Epithelial cell of prostate (primary cell): ENCODE results near the gene TRIM36.

ENCODE experiments used
- DNase-seq: peaks from one replicate; pipeline ENCODE4 v3.0.0-alpha.2; 2011; ENCODE audit warnings: low read depth, low spot score
- H3K27ac ChIP-seq: fragments of 450-650 bp; 2 replicates; pipeline ENCODE4 v1.5.1; 2017; ENCODE audit warnings: mild to moderate bottlenecking

The TRIM36 gene

GRCh38 chr5:115169487-115170133 is at the start of gene TRIM36:
TRIM36 (minus strand) TSS chr5:115169908; CDS start chr5:115169634, 274 bp downstream.
- DNase-seq = peak; percentile 54
- no peak within 1 kb of the TSS for H3K27ac ChIP-seq

- DNase-seq = no peak
- no peak overlapping the region for H3K27ac ChIP-seq
These were observed 44.8 kb upstream of the TRIM36 start for GRCh38 chr5:115214541-115214940.

GRCh38 chr5:115209279-115209678 is 39.6 kb upstream of the TRIM36 start:
- no peak overlapping the region for H3K27ac ChIP-seq
- DNase-seq = no peak

GRCh38 chr5:115202952-115203351 is 33.2 kb upstream of the TRIM36 start:
- no peak for DNase-seq
- H3K27ac ChIP-seq = no peak overlapping the region

GRCh38 chr5:115196161-115196560 is 26.5 kb upstream of the TRIM36 start:
- H3K27ac ChIP-seq = no peak overlapping the region

GRCh38 chr5:115194676-115195075 is 25.0 kb upstream of the TRIM36 start:
- no peak overlapping the region for H3K27ac ChIP-seq
- no peak for DNase-seq

More at GRCh38 chr5:115196161-115196560, 26.5 kb upstream of the TRIM36 start:
- DNase-seq = no peak

- DNase-seq = no peak
- H3K27ac ChIP-seq = no peak overlapping the region
These were observed 23.6 kb upstream of the TRIM36 start for GRCh38 chr5:115193295-115193694.

GRCh38 chr5:115192098-115192497 is 22.4 kb upstream of the TRIM36 start:
- DNase-seq = no peak
- no peak overlapping the region for H3K27ac ChIP-seq

GRCh38 chr5:115191474-115192031 is 21.8 kb upstream of the TRIM36 start:
- H3K27ac ChIP-seq = no peak overlapping the region
- DNase-seq = no peak

GRCh38 chr5:115190388-115190787 is 20.7 kb upstream of the TRIM36 start:
- no peak overlapping the region for H3K27ac ChIP-seq
- DNase-seq = no peak

GRCh38 chr5:115189866-115190265 is 20.2 kb upstream of the TRIM36 start:
- no peak for DNase-seq

GRCh38 chr5:115186794-115187193 is 17.1 kb upstream of the TRIM36 start:
- no peak for DNase-seq

More at GRCh38 chr5:115189866-115190265, 20.2 kb upstream of the TRIM36 start:
- H3K27ac ChIP-seq = no peak overlapping the region

GRCh38 chr5:115184770-115185169 is 15.1 kb upstream of the TRIM36 start:
- DNase-seq = no peak
- no peak overlapping the region for H3K27ac ChIP-seq

More at GRCh38 chr5:115186794-115187193, 17.1 kb upstream of the TRIM36 start:
- no peak overlapping the region for H3K27ac ChIP-seq

GRCh38 chr5:115181757-115182156 is 12.0 kb upstream of the TRIM36 start:
- no peak overlapping the region for H3K27ac ChIP-seq
- DNase-seq = no peak

GRCh38 chr5:115180165-115180709 is 10.5 kb upstream of the TRIM36 start:
- DNase-seq = no peak
- H3K27ac ChIP-seq = no peak overlapping the region

- H3K27ac ChIP-seq = no peak overlapping the region
- no peak for DNase-seq
These were observed 9.9 kb upstream of the TRIM36 start for GRCh38 chr5:115179394-115180164.

GRCh38 chr5:115179030-115179393 is 9.3 kb upstream of the TRIM36 start:
- H3K27ac ChIP-seq = no peak overlapping the region
- DNase-seq = no peak

GRCh38 chr5:115170929-115171510 is 1.3 kb upstream of the TRIM36 start:
- no peak overlapping the region for H3K27ac ChIP-seq
- no peak for DNase-seq

- no peak overlapping the region for H3K27ac ChIP-seq
- DNase-seq = no peak
These were observed 623 bp upstream of the TRIM36 start for GRCh38 chr5:115170134-115170928.
